ENCODE measurements around the gene ELP4.

GRCh38 chr11:31478223-31478590 lies 31.4 kb upstream of the ELP4 start:
- TF ChIP-seq EZH2 (IDR thresholded peaks at IDR 0.05): no peak
- no peak for TF ChIP-seq CTCF (IDR thresholded peaks at IDR 0.05)

Measured in neural progenitor cell (in vitro differentiated cells).